AG10803 (cell line): ENCODE data around the gene AAR2.

Source experiments
- DNase-seq: peaks from one replicate; pipeline ENCODE4 v3.0.0; 2010; ENCODE audit warnings: low read depth
- H3K4me3 ChIP-seq: 2 replicates; pipeline ENCODE4 v1.5.1; 2011; ENCODE audit warnings: mild to moderate bottlenecking, low read length, control low read depth
- TF ChIP-seq, protein P1 (sequence below): conservative IDR thresholded peaks from 2 replicates; pipeline ENCODE4 v1.5.1; 2011; ENCODE audit warnings: mild to moderate bottlenecking, low read length, control low read depth, inconsistent platforms

AAR2 gene

DNA sequence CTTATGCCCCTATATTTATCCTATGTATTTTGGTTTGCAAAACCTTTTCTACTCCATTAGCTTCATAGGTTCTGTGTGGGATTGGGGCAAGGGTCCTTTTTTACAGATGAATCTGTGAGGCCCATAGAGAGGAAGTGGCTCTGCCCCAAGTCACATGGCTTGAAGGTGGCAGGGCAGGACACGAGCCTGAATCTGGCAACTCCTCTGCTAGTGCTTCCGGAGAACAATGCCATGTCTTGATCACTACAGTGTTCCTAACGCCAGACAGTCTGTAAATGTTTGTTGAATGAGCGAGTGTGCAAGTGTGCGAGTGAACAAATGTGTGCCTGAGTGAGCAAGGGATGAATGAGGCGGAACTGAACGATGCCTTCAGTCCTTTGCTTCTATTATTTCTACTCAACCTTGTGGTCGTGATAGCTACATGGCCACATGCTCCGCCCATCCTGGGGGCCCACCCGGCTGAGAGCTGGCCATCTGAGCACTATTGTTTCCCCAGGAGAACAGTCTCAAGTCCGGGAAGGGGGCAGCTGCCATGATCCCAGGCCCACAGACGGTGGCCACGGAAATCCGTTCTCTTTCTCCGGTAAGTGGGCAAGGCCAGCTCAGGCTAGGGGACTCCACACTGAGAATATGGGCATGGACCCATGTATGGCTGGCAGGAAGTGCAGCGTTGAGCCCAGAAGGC, 17.8 kb upstream of the AAR2 start:
- no peak overlapping the region for H3K4me3 ChIP-seq
- DNase-seq, result no peak
- TF ChIP-seq, protein P1, sequence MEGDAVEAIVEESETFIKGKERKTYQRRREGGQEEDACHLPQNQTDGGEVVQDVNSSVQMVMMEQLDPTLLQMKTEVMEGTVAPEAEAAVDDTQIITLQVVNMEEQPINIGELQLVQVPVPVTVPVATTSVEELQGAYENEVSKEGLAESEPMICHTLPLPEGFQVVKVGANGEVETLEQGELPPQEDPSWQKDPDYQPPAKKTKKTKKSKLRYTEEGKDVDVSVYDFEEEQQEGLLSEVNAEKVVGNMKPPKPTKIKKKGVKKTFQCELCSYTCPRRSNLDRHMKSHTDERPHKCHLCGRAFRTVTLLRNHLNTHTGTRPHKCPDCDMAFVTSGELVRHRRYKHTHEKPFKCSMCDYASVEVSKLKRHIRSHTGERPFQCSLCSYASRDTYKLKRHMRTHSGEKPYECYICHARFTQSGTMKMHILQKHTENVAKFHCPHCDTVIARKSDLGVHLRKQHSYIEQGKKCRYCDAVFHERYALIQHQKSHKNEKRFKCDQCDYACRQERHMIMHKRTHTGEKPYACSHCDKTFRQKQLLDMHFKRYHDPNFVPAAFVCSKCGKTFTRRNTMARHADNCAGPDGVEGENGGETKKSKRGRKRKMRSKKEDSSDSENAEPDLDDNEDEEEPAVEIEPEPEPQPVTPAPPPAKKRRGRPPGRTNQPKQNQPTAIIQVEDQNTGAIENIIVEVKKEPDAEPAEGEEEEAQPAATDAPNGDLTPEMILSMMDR, result no peak

DNA sequence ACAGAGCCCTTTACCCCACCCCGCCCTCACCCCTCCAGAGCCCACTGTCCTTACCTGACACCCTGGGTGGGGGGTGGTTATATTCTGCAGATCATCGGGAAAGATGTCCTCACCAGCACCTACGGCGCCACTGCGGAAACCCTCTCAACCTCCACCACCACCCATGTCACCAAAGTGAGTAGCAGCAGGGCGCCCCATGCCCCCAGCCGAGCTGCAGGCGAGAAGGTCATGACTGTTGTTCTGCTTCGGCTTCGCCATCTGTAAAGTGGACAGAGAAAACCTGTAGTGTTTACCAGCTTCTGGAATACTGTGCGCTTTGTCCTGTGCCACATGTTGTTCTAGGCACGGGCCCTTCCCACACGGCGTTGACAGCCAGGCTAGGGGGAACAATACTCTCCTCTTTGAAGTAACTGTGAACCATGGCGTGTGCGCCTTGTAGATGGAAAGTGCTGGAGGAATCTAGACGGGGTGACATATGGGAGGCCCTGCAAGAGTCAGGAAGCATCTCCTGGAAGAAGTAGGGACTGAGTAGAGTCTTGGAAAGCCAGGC, 16.5 kb upstream of the AAR2 start:
- DNase-seq, result no peak
- TF ChIP-seq, protein P1, result no peak
- H3K4me3 ChIP-seq, result no peak overlapping the region

DNA sequence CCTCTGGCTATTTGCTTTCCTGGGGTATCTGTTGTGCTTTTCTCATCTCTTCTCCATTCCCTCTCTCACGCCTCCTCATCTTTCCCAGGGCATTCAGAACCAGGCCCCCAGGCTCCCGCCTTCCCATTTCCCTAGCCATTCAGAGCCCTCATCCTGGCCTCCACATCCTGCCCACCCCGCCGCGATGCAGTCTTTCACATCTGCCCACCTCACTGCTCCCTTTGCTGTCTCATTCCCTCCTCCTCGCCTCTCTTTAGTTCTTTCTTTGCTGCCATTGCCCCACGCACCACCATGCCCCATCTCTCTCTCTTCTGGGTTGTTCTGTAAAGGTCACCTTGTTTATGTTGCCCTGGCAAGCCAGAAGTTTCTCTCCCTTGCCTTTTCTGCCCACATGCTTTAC, 10.6 kb upstream of the AAR2 start:
- H3K4me3 ChIP-seq, result no peak overlapping the region
- DNase-seq, result no peak
- TF ChIP-seq, protein P1, result no peak

DNA sequence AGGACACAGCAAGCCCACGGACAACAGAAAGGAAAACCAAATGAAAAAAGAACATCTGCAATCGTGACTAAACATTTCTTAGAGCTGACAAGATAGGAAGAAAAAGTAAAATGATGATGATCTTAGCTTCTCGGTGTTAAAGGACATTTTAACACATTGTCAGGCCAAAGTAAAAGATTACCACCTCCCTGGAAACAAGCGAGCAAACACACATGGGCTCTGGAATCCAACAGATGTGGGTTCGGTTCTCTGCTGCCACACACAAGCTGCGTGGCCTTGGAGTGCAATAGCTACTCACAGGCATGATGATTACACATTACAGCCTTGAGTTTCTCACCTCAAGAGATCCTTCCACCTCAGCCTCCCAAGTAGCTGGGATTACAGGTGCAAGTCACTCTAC, 7.5 kb upstream of the AAR2 start:
- H3K4me3 ChIP-seq, result no peak overlapping the region
- TF ChIP-seq, protein P1, result no peak
- no peak for DNase-seq

DNA sequence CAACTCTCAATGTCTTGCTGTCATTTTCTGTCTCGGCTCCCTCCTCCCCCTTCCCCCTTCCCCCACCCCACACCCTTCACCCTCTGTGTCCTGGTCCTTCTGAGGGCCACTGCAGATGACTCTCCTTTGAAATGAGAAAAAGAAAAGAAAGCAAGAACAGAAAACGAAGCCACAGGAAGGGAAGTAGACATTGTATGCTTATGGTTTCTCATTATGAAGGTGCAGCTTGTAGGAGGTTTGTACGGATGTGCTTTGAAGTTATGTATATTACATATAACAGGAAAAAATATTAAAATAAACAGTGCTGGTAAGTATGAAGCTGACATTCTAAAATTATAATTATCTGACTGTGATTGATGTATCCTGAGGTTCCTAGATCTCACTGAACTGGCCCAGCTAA, 6.3 kb upstream of the AAR2 start:
- no peak overlapping the region for H3K4me3 ChIP-seq
- TF ChIP-seq, protein P1, result no peak
- no peak for DNase-seq

DNA sequence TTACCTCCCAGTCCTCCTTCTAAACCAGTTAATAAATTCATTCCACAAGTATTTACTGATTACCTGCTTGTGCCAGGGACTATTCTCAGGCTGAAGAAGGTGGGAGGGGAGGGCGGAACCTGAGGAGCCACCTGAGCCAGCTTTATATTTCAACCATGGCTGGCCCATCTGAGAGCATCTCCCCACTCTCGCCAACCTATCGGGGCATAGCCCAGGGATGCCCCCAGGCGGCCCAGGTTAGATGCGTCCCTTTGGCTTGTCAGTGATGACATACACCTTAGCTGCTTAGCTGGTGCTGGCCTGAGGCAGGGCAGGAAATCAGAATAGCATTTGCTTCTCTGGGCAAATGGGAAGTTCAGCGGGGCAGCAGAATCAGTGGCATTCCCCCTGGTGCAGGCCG, 4.9 kb upstream of the AAR2 start:
- DNase-seq, result no peak
- no peak overlapping the region for H3K4me3 ChIP-seq
- TF ChIP-seq, protein P1, result no peak

DNA sequence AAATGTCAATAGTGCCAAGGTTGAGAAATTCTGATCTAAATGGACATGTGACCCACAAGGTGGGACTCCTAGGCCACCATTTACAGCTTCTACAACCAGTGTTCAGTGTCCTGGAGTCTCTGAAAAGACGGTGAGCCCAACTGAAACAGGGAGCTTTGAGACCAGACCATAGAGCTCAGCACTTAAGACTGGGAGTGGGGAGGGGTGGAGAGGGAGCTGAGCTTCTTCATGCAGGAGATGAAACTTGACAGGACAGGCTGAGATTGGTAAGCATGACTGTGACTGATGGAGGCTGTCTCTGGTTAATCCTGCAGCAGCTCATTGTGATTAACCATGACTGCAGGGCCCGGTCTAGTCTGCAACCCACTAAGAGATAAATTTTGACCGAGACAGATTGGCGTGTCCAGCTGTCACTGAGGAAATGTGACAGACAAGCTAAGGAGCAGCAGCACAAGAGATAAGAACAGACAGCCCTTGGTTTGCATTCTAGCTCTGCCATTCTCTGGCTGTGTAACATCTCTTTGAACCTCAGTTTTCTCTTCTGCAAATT, 1.4 kb upstream of the AAR2 start:
- TF ChIP-seq, protein P1, result no peak
- no peak for DNase-seq
- no peak overlapping the region for H3K4me3 ChIP-seq
